ENCODE data around the gene FOXF1.

FOXF1 gene

DNA sequence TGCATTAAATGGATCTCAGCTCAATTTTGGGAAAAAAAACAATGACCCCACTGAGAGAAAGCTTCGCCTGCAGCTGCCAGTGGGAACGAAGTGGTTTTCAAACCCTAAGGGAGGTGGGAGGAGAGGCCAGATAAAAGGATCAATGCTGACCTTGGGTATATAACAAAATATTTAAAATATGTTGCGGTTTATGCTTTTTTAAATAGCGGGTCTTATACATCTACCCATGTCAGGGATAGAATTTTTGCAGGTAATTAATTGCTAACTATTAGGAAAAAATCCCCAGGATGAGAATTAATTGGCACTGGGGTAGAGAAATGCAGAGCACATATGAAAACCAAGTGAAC, 10.9 kb upstream of the FOXF1 start:
- no peaks in the 10 kb centered on the region for H3K9me3 ChIP-seq (ENCODE audit: control insufficient read depth, insufficient read depth, low read length)
- H3K4me1 ChIP-seq (ENCODE audit: control insufficient read depth, low read length), result no peaks in the 10 kb centered on the region
- no peaks in the 10 kb centered on the region for H3F3A ChIP-seq (ENCODE audit: control insufficient read depth, insufficient read depth)
- H3K4me2 ChIP-seq (ENCODE audit: low read length), result no peak overlapping the region
- TF ChIP-seq, protein P1, sequence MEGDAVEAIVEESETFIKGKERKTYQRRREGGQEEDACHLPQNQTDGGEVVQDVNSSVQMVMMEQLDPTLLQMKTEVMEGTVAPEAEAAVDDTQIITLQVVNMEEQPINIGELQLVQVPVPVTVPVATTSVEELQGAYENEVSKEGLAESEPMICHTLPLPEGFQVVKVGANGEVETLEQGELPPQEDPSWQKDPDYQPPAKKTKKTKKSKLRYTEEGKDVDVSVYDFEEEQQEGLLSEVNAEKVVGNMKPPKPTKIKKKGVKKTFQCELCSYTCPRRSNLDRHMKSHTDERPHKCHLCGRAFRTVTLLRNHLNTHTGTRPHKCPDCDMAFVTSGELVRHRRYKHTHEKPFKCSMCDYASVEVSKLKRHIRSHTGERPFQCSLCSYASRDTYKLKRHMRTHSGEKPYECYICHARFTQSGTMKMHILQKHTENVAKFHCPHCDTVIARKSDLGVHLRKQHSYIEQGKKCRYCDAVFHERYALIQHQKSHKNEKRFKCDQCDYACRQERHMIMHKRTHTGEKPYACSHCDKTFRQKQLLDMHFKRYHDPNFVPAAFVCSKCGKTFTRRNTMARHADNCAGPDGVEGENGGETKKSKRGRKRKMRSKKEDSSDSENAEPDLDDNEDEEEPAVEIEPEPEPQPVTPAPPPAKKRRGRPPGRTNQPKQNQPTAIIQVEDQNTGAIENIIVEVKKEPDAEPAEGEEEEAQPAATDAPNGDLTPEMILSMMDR (IDR thresholded peaks at IDR 0.05; ENCODE audit: low read depth, low read length, poor library complexity, severe bottlenecking), result no peak
- no peak for TF ChIP-seq EZH2phosphoT487 (IDR thresholded peaks at IDR 0.05; ENCODE audit: borderline replicate concordance, low read length)
- no peak overlapping the region for H3K27ac ChIP-seq (ENCODE audit: low read depth, low read length)
- H3K27me3 ChIP-seq (ENCODE audit: control insufficient read depth, low read length), result peaks cover 34% of the 10 kb centered on the region
- no peaks in the 10 kb centered on the region for H4K20me1 ChIP-seq (ENCODE audit: control insufficient read depth, insufficient read depth, low read depth, low read length)
- no peak overlapping the region for H3K4me3 ChIP-seq (ENCODE audit: low read length)
- no peaks in the 10 kb centered on the region for H3K79me2 ChIP-seq (ENCODE audit: control insufficient read depth, low read length)
- H3K9me2 ChIP-seq (replicated peaks; ENCODE audit: control insufficient read depth, low read length), result no peaks in the 10 kb centered on the region
- no peaks in the 10 kb centered on the region for H3K36me3 ChIP-seq (ENCODE audit: control insufficient read depth, low read length)

DNA sequence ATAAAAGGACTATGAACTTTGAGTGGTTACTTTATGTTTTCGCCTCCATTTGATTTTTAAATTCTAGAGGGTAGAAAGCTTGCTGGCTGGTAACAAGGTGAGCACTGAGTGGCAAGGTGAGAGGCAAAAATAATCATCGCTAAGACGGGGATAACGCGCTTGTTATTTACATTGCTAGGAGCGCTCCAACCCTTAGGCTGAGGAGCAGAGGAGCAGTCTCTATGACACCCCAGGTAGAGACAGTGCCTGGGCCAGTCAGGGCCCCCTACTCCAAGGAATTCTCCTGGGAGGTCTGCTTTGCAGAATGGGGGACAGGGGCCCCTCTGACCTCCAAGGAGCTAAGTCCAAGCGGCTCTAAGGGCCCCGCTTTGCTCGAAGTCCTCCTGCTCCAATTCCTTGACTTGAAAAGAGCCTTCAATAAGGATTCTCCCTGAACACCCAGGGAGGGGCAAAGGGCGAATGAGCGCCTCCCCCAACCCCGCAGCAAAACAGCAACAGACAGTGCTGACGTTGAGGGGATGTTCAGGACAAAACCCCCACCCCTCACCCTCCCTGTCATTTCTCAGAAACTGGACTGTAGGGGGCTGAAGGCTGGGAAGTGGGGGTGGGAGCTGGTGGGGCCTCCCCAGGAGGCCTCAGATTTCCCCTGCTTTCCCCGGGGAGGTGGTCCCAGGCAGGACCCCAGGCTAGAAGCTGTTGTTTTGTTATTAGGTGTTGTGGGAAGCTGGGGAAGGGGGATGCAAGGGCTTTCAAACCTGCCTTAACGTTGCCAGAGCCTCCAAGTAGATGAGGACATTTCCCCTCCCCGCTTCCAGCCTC, 10.2 kb upstream of the FOXF1 start:
- Histone ChIP-seq H3K9me2 (replicated peaks; ENCODE audit: control insufficient read depth, low read length) (no peaks in the 10 kb centered on the region), H3K4me2 (ENCODE audit: low read length) (no peak overlapping the region), H3K4me1 (ENCODE audit: control insufficient read depth, low read length) (no peaks in the 10 kb centered on the region), H3K27me3 (ENCODE audit: control insufficient read depth, low read length) (peaks cover 41% of the 10 kb centered on the region), H3K79me2 (ENCODE audit: control insufficient read depth, low read length) (no peaks in the 10 kb centered on the region), H4K20me1 (ENCODE audit: control insufficient read depth, insufficient read depth, low read depth, low read length) (no peaks in the 10 kb centered on the region), H3F3A (ENCODE audit: control insufficient read depth, insufficient read depth) (no peaks in the 10 kb centered on the region), H3K27ac (ENCODE audit: low read depth, low read length) (no peak overlapping the region), H3K4me3 (ENCODE audit: low read length) (no peak overlapping the region), H3K36me3 (ENCODE audit: control insufficient read depth, low read length) (no peaks in the 10 kb centered on the region), H3K9me3 (ENCODE audit: control insufficient read depth, insufficient read depth, low read length) (no peaks in the 10 kb centered on the region)
- no peak for TF ChIP-seq EZH2phosphoT487 (IDR thresholded peaks at IDR 0.05; ENCODE audit: borderline replicate concordance, low read length)
- TF ChIP-seq, protein P1 (IDR thresholded peaks at IDR 0.05; ENCODE audit: low read depth, low read length, poor library complexity, severe bottlenecking), result no peak

DNA sequence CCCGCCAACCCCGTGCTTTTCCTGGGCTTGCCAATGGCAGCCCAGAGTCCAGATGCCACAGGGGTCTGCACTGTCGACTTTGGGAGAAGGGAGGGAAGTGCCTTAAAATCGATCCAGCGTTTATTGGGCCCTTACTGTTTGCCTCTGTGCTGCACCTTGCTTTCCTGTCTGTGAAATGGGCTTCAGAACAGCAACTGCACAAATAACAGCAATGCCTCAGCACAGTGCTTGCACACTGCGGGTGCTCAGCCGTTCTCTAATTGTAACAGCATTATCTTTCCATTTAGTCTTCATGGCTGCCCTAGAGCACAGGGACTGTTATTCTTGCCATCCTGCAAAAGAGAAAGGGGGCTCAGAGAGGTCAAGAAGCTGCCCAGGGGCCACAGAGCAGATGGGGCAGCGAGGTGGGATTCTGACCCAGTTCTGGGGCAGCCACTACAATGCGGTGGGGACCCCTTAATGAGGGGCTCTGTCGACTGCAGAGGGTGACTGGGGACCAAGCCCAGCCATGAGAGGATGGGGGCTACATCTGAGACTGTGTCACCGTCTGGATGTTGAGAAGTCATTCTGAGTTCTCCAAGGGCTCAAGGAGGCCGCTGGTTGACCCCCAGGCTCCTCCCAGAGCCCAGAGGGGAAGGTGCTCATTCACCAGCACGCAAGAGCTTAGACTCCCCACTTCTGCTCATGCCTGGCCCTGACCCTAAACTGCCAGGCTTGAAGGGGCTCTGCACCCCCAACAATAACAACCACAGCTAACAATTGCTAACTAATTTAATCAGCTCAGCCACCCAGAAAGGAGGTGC, 9.4 kb upstream of the FOXF1 start:
- Histone ChIP-seq H3K79me2 (ENCODE audit: control insufficient read depth, low read length) (no peaks in the 10 kb centered on the region), H3K4me3 (ENCODE audit: low read length) (no peak overlapping the region), H3K4me2 (ENCODE audit: low read length) (no peak overlapping the region), H3F3A (ENCODE audit: control insufficient read depth, insufficient read depth) (no peaks in the 10 kb centered on the region), H3K4me1 (ENCODE audit: control insufficient read depth, low read length) (no peaks in the 10 kb centered on the region), H3K27me3 (ENCODE audit: control insufficient read depth, low read length) (peaks cover 43% of the 10 kb centered on the region), H3K9me3 (ENCODE audit: control insufficient read depth, insufficient read depth, low read length) (no peaks in the 10 kb centered on the region), H3K36me3 (ENCODE audit: control insufficient read depth, low read length) (no peaks in the 10 kb centered on the region), H3K9me2 (replicated peaks; ENCODE audit: control insufficient read depth, low read length) (no peaks in the 10 kb centered on the region), H3K27ac (ENCODE audit: low read depth, low read length) (no peak overlapping the region), H4K20me1 (ENCODE audit: control insufficient read depth, insufficient read depth, low read depth, low read length) (no peaks in the 10 kb centered on the region)
- TF ChIP-seq, protein P1 (IDR thresholded peaks at IDR 0.05; ENCODE audit: low read depth, low read length, poor library complexity, severe bottlenecking), result no peak
- TF ChIP-seq EZH2phosphoT487 (IDR thresholded peaks at IDR 0.05; ENCODE audit: borderline replicate concordance, low read length), result no peak
